B cell (primary cell): Measurements from ENCODE around the gene BACH2.

ENCODE experiments used
- CTCF ChIP-seq: fragments of 200-600 bp; IDR thresholded peaks from one replicate; pipeline ENCODE4 v1.8.0; 2022; ENCODE audit warnings: antibody characterized with exemption, mild to moderate bottlenecking
- EZH2 ChIP-seq: IDR thresholded peaks from 2 replicates; pipeline ENCODE4 v1.6.1; 2012; ENCODE audit warnings: borderline replicate concordance, low read depth, mild to moderate bottlenecking, moderate library complexity, low read length; ENCODE audit not compliant: insufficient read depth, poor library complexity, severe bottlenecking

- no peak for TF ChIP-seq CTCF
- no peak for TF ChIP-seq EZH2
Observed at GRCh38 chr6:90315986-90316385, 19.3 kb upstream of the BACH2 start.
